ENCODE data around the gene MIA3.

The MIA3 gene

GRCh38 chr1:222653178-222653827, 35.4 kb downstream of the MIA3 start:
- no peak for TF ChIP-seq CTCF (IDR thresholded peaks at IDR 0.05)

GRCh38 chr1:222654849-222655248, 37.0 kb downstream of the MIA3 start:
- no peak for TF ChIP-seq CTCF (IDR thresholded peaks at IDR 0.05)

- no peak for TF ChIP-seq CTCF (IDR thresholded peaks at IDR 0.05)
These were observed 38.7 kb downstream of the MIA3 start for GRCh38 chr1:222656391-222657155.

GRCh38 chr1:222657899-222658298, 40.0 kb downstream of the MIA3 start:
- no peak for TF ChIP-seq CTCF (IDR thresholded peaks at IDR 0.05)

- no peak for TF ChIP-seq CTCF (IDR thresholded peaks at IDR 0.05)
These were observed 45.6 kb downstream of the MIA3 start for GRCh38 chr1:222663431-222663934.

- TF ChIP-seq CTCF (IDR thresholded peaks at IDR 0.05): no peak
These were observed 48.1 kb downstream of the MIA3 start for GRCh38 chr1:222665964-222666363.

GRCh38 chr1:222670110-222670509, 52.2 kb downstream of the MIA3 start:
- no peak for TF ChIP-seq CTCF (IDR thresholded peaks at IDR 0.05)

Measured in LNCAP (cell line).